ENCODE data around the gene PHACTR1. TPM values are rescaled to one million over a fixed set of nuclear protein-coding genes. Genes with fewer than 3 reads are reported as not detected.

The PHACTR1 gene
- total RNA-seq, 4 donors from 2014 or later: 12.6 to 17.7 (median 17.1) TPM

DNA sequence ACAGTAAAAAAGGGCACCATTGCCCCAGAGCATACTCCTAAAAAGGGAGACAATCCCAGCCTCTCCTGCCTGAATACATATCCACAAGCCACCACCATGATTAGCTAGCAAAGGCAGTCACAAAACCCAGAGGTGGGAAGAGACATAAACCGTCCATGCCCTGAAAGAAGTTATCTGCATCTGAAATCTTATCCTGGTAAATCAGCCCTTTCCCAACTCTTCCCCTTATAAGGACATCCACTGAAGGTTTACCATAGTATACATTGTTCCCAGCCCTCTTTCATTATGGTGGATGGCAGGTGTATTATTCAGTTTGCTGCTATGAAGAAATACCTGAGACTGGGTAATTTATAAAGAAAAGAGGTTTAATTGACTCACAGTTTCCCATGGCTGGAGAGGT lies 516.5 kb downstream of the PHACTR1 start:
- TF ChIP-seq, protein P1, sequence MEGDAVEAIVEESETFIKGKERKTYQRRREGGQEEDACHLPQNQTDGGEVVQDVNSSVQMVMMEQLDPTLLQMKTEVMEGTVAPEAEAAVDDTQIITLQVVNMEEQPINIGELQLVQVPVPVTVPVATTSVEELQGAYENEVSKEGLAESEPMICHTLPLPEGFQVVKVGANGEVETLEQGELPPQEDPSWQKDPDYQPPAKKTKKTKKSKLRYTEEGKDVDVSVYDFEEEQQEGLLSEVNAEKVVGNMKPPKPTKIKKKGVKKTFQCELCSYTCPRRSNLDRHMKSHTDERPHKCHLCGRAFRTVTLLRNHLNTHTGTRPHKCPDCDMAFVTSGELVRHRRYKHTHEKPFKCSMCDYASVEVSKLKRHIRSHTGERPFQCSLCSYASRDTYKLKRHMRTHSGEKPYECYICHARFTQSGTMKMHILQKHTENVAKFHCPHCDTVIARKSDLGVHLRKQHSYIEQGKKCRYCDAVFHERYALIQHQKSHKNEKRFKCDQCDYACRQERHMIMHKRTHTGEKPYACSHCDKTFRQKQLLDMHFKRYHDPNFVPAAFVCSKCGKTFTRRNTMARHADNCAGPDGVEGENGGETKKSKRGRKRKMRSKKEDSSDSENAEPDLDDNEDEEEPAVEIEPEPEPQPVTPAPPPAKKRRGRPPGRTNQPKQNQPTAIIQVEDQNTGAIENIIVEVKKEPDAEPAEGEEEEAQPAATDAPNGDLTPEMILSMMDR (IDR thresholded peaks at IDR 0.05): no peak
- DNase-seq (ENCODE audit: low spot score) (no peak), ATAC-seq (ENCODE audit: low FRiP score) (no peak)

DNA sequence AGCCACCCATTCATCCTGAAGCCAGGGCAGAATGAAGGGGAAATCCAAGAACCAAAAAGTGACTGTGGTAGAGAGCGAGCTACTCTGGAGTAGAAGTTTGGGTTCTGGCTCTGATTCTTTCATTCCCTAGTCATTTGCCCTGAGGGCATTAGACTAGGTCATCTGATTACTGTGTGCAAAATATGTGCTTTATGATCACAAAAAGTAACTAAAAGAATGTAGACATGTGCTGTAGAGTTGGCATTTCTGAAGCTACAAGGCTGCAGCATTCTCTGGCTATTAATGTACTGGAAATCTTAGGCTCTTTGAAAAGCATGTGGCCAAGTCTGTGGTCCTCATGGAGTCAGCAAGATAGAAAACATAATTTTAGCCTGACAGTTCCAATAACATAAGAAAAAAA lies 517.6 kb downstream of the PHACTR1 start:
- TF ChIP-seq, protein P1 (IDR thresholded peaks at IDR 0.05): no peak
- no peak for DNase-seq (ENCODE audit: low spot score)
- ATAC-seq (ENCODE audit: low FRiP score): no peak

DNA sequence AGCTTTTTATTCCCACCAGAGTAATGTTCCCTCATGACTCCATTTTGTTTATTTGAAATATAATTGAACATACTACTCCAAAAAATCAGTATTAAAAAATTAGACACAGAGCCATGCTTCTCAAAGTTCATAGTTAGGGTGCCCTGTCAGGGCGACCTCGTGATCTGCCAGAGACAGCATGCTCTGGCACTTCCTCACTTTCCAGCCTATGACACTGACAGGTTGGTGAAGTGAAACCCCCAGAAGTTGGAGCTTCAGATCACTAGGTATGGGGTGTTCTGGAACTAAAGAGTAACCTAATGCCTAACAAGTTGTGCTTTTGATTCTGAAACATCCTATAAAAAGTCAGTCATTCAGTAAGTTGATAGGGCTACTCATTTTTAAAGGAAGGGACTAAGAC lies 518.8 kb downstream of the PHACTR1 start:
- TF ChIP-seq, protein P1 (IDR thresholded peaks at IDR 0.05): no peak
- DNase-seq (ENCODE audit: low spot score) (no peak), ATAC-seq (ENCODE audit: low FRiP score) (no peak)

DNA sequence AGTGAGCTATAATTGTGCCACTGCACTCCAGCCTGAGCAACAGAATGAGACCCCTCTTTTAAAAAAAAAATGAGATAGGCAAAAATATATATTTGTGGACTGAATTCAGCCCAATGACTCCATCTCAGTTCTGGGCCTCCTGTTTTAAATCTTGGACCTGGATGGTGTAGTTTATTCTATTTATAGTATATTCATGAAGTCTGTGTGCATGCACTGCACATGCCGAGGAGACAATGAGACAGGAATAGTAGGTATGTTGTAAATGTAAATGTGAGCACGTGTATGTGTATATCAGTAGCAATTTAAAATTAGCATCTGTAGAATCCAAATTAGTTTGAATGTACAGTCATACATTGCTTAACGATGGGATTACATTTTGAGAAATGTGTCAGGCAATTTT lies 520.8 kb downstream of the PHACTR1 start:
- DNase-seq (ENCODE audit: low spot score): no peak
- ATAC-seq (ENCODE audit: low FRiP score): no peak
- TF ChIP-seq, protein P1 (IDR thresholded peaks at IDR 0.05): no peak

DNA sequence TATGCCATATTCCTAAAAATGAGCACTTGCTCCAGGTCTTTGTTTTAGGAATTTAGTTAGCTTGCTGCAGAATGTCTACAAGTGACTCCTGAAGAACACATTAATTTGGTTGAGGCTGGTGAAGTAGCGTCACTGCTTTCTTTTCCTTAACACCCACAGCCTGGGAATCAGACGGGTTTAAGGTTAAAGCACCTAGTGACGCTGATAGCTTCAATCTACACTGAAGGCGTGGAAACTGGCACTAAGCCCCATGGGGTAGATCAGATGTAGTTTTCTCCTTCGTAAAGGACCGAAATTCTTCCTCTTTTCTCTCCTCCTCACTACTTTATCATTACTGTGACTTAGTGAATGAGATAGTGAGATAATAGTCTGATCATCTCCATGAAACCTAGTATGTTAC lies 521.5 kb downstream of the PHACTR1 start:
- ATAC-seq (ENCODE audit: low FRiP score) (no peak), DNase-seq (ENCODE audit: low spot score) (no peak)
- TF ChIP-seq, protein P1 (IDR thresholded peaks at IDR 0.05): no peak

DNA sequence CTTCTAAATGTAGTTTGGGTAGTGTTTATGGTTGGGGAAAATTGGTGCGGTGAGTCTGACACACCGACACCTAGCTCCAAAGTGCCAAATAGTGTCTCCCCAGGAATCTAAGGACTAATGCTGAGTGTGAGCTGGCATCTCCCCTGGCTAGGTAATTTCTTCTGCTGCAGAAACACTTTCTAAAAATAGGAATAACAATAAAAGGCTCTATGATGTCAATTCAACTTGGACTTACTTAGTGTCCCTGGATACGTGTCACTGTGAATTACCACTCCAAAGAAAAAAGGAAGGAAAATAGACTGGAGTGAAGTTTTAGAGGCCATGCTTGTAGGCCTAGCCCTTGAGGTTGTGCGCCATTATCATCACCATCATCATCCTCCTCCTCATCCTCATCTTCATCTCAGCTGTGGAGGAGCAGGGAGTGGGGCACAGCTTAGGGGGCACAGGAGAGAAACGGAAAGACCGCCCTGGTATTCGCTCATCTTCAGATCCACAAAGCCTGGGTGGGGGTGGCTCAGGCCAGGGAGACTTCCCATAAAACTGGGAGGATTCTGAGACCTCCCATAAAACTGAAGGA lies 522.2 kb downstream of the PHACTR1 start:
- TF ChIP-seq, protein P1 (IDR thresholded peaks at IDR 0.05): no peak
- DNase-seq (ENCODE audit: low spot score) (no peak), ATAC-seq (ENCODE audit: low FRiP score) (no peak)
